Fibroblast of mammary gland (primary cell): Measurements from ENCODE around the gene GAPDHS.

ENCODE experiments used
- DNase-seq: peaks from one replicate; pipeline ENCODE4 v3.0.0-alpha.2; 2010; ENCODE audit warnings: low read depth
- H3K4me3 ChIP-seq: 2 replicates; pipeline ENCODE4 v1.5.1; 2011; ENCODE audit warnings: low read depth, mild to moderate bottlenecking, low read length, moderate library complexity; ENCODE audit not compliant: control insufficient read depth
- TF ChIP-seq, protein P1 (sequence below): conservative IDR thresholded peaks from 2 replicates; pipeline ENCODE4 v1.5.1; 2011; ENCODE audit warnings: low read depth, low read length, inconsistent platforms; ENCODE audit not compliant: control insufficient read depth, insufficient read depth

The GAPDHS gene

DNA sequence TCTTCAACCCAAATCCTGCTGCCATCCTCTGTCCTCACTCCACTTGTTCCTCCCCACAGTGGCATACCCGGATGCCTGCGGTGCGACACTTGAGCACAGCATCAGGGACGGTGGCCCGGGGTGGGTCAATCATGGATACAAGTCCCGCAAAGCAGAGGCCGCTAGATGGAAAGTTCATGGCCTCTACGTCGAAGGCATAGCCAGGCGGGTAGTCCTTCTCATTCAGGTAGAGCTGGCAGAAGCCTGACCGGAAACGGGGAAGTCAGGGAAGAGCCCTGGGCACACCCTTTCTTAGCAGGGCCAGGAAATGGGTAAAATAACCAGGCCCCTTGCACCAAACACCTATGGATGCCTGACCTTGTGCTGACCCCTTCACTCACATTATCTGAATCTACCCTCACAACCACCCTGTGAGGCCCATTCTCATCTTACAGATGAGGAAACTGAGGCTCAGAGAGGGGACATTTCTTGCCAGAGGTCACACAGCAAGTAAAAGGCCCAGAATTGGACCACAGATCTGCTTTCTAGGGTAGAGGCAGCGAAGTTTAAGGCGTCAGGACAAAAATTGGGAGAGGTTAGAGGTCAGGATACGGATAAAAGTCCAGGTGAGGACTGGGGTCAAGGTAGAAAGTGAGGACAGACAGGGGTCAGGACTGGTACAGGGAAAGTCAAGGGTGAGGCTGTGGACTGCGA lies 23.7 kb downstream of the GAPDHS start:
- TF ChIP-seq, protein P1, sequence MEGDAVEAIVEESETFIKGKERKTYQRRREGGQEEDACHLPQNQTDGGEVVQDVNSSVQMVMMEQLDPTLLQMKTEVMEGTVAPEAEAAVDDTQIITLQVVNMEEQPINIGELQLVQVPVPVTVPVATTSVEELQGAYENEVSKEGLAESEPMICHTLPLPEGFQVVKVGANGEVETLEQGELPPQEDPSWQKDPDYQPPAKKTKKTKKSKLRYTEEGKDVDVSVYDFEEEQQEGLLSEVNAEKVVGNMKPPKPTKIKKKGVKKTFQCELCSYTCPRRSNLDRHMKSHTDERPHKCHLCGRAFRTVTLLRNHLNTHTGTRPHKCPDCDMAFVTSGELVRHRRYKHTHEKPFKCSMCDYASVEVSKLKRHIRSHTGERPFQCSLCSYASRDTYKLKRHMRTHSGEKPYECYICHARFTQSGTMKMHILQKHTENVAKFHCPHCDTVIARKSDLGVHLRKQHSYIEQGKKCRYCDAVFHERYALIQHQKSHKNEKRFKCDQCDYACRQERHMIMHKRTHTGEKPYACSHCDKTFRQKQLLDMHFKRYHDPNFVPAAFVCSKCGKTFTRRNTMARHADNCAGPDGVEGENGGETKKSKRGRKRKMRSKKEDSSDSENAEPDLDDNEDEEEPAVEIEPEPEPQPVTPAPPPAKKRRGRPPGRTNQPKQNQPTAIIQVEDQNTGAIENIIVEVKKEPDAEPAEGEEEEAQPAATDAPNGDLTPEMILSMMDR = no peak
- no peak for DNase-seq
- H3K4me3 ChIP-seq = no peak overlapping the region

DNA sequence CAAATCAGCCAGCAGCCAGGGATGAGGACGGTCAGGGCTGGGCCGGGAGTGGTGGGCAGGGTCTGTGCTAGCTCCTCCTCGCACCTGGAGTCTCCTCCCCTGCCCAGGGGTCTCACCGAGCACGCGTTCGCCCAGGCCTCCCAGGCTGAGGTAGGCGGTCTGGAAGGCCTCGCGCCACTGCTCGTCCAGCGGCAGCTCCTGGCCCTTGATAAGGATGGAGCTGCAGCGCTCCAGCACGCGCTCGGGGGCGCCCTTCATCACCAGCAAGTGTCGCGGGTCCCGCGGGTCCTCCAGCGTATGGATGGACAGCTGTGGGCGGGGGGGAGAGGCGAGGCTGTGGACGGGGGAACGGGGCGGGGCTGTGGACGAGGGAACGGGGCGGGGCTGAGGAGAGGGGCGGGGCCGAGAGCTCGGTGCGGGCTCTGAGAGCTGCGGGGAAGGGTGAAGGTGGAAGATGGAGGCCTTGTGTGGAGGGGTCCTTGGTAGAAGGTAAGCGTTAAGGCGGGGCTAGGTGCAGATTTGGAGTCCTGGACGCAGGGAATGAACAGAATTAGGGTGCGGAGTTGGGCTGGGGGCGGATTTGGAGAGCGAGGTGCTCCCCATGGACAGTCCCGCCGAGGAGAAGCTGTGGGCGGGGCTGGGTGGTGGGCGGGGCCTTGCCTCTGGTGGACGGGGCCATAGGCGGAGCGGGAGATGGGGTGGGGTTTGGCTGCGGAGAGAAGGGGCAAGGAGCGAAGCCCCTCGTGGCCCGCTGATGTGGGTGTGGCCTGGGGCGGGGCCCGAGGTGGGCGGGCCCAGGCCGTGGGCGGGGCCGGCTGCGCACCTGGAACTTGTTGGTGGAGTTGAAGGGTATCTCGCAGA lies 24.5 kb downstream of the GAPDHS start:
- peak; percentile 41 for DNase-seq
- H3K4me3 ChIP-seq = peak overlapping the region; percentile 23
- TF ChIP-seq, protein P1 = no peak

DNA sequence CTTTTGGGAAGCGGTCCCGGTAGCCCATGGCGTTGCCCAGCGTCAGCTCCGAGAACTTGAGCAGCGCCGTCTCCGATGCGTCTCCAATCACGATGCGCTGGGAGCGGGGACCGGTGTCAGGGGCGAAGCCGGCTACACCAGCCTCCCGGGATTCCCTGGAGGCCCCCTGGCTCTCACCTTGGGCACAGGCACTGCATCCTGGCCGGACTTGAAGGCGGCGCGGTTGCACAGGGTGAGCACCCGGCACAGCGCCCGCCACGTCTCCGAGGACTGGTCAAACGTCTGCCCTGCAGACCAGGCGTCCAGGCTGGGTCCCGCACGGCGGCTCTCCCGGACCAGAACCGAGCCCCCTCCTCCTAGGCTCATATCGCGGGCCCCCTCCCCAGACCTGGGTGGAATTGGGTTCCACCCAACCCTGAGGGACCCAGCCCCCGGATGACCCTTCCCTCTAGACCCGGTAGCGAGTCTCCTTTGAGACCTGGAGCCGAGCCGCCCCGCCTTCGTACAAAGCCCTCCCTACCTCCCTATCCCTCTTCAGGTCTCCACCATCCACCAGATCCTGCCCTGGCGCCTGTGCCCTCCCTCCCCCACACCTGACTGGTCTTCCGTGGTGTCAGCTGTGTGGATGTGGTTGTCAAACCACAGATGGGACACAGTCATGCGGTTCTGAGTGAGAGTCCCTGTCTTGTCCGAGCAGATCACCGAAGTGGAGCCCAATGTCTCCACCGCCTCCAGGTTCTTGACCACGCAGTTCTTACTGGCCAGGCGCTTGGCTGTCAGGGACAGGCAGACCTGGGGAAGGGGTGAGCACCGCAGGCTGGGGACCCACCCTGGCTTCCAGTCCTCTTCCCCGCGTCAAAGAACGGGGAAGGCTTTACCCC lies 25.4 kb downstream of the GAPDHS start:
- H3K4me3 ChIP-seq = no peak overlapping the region
- DNase-seq = no peak
- TF ChIP-seq, protein P1 = no peak

DNA sequence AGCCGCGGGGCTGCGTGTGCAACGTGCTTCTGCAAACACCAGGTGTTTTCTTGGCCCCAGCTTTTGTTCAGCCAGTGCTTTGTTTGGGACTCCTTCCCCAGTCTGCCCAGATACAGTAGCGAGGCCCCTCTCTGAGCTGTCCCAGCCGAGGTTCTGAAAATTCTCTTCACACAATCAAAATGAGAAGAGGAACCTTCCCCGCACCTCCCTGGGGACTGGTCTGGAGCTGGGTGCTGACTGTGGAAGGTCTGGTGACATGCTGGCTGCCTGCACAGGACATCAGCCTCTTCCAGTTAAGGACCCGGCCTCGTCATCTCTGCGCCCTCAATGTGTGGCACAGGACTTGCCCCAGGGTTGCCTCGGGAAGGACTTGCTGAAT lies 26.0 kb downstream of the GAPDHS start:
- TF ChIP-seq, protein P1 = no peak
- no peak overlapping the region for H3K4me3 ChIP-seq
- DNase-seq = no peak

DNA sequence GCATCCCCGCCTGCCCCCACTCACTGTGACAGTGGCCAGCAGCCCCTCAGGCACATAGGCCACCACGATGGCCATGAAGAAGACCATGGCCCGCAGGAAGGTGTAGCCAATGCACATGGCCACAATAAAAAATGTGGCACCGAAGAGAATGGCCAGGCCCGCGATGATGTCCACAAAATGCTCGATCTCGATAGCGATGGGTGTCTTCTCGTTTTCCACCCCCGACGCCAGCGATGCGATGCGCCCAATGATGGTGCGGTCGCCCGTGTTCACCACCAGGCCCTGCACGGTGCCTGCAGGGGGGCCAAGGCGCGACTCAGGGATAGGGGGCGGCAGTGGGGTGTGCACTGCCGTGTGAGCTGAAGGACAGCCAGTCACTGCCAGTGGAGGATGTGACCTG lies 26.5 kb downstream of the GAPDHS start:
- no peak overlapping the region for H3K4me3 ChIP-seq
- TF ChIP-seq, protein P1 = no peak
- no peak for DNase-seq

DNA sequence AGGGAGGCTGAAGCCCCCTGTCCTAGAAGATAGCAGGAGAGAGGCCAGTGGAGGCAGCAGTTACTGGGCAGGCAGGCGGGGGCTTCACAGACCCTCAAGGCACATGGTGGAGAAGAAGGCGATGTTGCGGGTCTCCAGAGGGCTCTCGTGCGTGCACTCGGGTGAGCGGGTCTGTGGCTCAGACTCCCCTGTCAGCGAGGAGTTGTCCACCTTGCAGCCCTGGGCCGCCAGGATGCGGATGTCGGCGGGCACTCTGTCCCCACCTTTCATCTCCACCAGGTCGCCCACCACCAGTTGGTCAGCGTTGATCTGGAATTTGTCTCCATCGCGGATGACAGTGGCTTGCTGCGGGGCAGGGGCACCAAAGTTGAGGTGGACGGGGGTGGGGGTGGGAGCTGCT lies 27.0 kb downstream of the GAPDHS start:
- TF ChIP-seq, protein P1 = no peak
- no peak for DNase-seq
- no peak overlapping the region for H3K4me3 ChIP-seq
